HG03108 (cell line): ENCODE measurements around the gene LRRC51.
A peak's percentile ranks its signal among the peaks of the same experiment; 100 is the strongest.

ENCODE experiments used
- ATAC-seq: cut with Tn5 transposase; IDR thresholded peaks from one replicate; pipeline ENCODE4 v1.9.1; 2021; ENCODE audit warnings: moderate library complexity; ENCODE audit not compliant: unreplicated experiment

The LRRC51 gene

GRCh38 chr11:72080326-72081183 is at the start of gene LRRC51, which contains the start of gene NUMA1:
Gene LRRC51, plus strand, starts transcription at chr11:72080850. Its CDS starts 8,234 bp downstream, at chr11:72089084.
Gene NUMA1, minus strand, starts transcription at chr11:72080542. Its CDS starts 44,599 bp downstream, at chr11:72035943.
- ATAC-seq = peak; percentile 94

DNA sequence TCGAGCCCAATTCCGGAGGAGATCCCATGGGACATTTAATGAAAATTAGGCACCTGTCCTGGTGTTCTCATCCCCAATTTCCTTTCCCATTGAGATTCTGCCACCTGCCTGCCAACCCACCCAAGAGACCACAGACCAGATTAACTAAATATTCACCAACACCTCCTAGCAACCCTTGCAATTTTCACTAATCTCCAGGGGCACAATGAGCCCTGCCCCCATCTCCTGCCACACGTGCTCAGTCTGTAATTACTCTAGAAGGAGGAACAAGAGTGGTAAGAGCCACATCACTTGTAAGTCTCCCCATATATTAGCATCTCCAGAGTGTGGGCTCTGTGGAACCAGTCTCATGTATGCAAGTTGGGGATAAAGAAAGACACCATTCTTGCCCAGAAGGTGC is 44.0 kb upstream of the LRRC51 start:
- ATAC-seq = no peak

DNA sequence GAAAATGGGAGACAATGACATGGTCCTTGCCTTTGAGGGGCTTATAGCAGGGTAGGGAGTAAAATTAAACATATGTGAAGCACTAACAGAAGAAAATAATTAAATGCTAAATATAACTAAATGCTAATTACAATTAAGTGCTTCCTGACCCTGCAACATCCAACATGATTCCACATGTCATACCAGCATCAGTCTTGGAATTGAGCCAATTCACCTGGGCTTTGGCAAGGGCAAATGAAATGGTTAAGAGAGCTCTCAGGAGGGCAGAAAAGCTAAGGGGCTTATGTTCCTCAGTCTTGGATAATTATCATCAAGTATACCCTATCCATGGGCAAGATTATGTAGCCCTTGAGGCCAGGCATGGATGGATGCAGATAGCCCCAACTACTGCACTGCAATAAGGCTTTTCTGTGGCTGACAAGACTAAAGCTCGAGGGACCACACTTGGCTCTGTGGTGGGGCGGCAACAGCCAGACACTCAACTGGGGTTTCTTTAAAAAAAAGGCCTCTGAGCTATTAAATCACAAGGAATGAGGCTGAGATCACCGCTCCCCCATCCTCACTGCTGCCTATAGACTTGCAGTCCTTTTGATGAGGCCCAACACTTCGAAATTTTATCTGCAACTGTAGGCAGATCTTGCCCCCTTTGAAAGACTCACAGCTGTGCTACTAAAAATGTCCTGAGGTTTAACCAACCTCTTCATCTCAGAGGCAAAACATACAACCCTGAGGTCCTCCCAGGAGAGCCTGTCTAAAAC is 42.9 kb upstream of the LRRC51 start:
- ATAC-seq = no peak

DNA sequence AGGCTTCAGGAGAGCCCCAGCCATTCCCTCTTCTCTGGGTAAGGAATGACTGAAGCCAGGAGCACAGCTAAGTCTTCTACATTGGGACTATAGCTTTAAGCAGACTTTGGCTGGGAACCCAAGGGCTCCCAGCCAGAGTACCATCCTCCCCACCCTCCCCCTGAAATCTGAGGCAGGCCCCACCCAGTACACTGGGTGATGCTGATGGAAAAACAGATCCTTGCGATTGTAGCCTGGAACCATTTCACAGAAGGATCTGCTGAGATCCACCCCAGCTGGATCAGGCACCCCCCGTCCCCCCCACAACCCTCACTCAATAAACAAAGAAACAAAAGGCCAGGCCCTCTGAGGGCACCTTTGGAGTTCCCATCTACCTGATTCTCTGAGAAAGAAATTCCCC is 42.2 kb upstream of the LRRC51 start:
- ATAC-seq = no peak

- ATAC-seq = no peak
Observed at GRCh38 chr11:72039031-72039855, 41.4 kb upstream of the LRRC51 start.

GRCh38 chr11:72039856-72040401 is 40.7 kb upstream of the LRRC51 start:
- ATAC-seq = no peak

DNA sequence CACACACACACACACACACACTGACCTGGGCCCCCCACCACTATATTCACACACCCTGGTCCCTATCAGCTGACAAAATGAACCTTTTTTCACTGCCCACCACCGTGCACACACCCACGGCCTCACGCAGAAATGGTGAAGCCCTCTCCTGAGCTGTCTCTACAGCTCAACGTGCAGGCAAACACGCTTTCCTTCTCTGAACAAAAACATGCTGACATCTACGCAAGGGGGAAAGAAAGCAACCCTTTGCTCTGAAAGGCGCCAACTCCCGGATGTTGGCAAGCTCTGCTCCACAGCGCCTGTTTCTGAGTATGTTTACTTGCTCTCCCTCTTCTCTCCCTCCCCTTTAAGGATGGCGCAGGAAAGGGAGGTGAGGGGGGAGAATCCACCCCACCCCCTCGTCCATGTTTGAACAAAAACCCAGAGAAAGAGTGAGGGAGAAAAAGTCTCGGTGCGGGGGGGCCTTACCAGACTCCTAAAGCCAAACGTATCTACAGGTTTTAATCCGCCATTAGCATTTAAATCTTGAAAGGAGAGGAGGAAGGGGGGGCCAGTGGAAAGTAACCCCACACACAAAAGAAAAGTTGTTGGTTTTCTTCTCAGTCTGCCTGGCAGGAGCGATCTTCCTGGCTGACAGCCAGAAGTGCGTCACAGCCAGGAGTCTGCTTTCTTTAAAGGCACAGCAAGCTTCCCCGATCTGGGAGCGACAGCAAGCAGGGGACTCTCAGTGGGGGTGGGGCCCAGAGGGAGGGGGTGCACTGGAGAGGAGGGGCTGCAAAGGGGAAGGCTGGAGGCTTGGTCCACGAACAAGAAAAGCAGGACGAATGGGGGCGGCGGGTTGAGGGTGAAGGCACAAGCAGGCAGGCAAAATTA is 39.9 kb upstream of the LRRC51 start:
- no peak for ATAC-seq

DNA sequence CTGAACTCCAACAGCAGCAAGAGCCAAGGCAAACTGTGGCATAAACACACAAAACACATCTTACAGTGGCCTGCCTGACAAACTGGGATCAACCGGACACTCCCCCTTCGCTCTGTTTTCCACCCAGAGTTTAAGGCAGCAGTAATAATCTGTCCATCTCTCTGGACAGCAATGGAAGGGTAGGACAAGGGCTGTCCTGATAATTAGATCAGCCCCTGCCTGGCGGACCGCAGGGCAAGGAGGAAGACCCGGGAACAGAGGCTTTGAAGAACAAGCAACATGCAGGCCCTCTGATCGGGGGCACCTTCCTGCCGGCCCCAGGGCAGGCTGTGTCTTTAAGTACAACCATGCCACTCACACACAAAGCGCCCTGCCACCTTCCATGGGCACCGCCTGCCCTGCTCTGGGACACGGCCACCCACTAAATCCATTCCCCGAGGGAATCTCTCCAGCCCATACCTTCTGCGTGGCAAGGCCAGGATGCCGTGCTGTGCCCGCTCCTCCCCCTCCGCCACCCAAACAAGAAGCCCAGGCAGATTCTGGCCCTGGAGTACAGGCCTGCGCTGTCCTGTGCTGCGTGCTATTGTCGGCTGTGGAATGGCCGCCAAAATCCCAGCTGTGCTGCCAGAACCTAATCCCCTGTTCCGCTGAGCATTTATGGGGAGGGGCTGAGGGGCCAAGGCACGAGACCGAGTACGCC is 39.1 kb upstream of the LRRC51 start:
- no peak for ATAC-seq

DNA sequence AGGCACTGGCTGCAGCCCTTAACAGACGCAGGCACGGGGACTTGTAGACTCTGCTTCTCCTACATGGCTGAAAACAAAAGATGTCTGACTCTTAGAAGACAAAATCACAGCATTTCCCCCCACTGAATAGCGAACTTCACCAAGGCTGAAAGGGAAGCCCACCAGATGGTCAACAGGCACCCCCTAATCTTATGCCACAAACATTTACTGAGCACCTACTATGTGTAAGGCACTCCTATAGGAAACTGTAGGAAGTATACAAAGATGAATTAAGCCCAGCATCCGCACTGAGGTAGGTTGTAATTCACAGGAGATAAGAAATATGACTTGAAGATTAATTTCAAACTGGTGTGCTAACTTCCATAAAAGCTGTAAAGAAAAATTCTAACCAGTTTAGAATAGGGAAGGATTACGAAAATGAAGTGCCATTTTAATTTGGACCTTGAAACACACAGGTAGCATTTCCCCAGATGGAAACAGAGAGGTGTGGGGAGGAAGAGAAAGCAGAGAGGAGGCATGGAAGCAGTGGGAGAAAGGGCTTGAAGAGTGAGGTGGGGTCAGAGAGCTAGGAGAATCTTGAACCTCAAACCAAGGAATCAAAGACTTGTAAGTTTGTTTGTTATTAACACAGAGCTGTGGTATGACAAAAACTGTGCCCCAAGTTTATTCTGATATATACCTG is 38.4 kb upstream of the LRRC51 start:
- no peak for ATAC-seq

GRCh38 chr11:72045849-72046248 is 34.8 kb upstream of the LRRC51 start:
- ATAC-seq = no peak

DNA sequence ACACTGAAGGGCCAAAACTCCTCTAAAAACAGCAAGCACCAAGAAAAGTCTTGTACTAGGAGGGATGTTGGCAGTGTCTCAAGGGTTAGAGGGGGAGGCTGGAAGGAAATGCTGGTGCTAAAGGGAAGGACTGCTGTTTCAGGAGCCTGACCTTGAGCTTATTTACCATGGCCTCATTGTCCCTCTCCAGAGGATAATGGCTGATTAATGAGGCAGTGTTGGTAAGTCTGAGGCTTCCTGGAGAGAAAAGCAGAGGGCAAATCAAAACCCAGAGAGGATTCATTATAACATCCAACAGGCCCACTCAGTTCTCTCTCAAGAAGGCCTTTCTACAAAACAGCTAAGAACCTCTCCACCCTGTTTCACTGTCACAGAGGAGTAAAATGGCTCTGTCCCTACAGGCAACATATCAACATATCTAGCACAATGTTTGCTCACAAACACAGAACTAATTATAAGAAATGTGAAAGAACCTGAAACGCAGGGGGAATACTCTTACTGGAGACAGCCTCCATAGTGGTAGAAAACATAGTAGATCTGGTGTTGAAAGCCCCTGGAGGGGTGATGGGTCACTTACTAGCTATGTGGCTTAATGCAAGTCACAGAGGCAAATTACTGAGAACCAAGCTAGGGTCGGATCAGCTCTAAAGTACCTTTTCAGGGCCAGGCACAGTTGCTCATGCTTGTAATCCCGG is 31.7 kb upstream of the LRRC51 start:
- ATAC-seq = no peak

- no peak for ATAC-seq
Observed at GRCh38 chr11:72058416-72059034, 22.1 kb upstream of the LRRC51 start.

DNA sequence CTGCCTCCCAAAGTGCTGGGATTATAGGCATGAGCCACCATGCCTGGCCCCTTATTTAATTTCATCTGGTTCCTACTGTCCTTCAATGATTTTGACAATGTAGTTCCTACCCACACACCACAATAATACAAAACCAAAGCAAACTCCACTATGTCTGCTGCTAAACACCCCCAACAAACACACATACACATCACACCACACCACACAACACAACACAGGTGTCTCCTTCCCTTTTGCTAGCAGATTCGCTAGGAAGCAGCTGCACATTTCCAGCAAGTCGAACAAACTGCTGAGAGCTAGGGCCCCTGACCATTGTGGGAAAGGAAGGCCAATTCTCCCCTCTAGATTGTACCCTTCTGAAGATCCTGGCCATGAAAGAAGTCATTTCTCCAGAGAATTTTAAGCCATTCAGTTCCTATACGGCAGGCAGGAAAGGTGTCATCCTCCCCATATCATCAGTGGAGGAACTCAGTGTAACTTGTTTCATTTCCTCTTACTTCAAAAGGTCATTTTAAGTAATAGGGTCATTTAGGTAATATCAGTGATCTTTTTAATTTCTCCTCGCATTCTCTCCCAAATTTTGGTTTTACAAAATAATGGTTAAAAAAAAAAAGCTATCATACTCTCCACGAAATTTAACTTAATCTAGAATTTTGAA is 18.8 kb upstream of the LRRC51 start:
- no peak for ATAC-seq

DNA sequence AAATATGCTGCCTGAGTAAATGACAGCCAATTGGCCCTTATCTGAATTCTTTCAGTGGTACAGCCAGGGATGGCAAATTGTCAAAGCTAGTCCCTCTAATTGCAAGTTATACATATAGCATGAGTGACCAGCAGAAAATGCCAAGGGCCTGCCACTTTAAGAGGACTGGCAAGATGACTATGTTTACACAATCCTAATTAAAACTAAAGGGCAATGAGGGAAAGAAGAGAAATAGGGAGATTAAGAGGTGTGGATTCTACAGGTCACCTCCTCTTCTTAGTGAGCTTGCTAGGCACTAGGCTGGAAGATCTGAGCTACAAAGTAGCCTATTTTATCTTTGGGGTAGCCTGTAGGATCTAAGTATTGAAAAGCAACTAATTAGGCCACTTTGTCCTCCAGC is 13.8 kb upstream of the LRRC51 start:
- no peak for ATAC-seq

DNA sequence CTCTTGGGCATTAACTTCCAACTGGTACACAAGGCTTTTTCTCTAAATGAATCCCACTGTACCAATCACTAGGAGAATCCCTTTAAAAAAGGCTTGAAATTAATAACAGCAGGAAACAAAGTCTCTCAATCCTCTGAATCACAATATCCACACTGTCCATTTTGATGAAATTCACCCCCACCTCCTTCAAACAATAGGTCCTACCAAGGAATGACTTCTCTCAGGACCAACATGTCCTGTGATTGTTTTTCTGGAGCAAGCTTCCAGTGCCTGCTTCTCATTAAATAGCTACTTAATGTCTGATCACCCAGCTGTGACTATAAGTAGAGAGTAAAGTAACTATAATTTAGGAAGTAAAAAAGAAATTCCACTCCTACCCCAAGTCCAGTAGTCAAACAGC is 13.4 kb upstream of the LRRC51 start:
- no peak for ATAC-seq

DNA sequence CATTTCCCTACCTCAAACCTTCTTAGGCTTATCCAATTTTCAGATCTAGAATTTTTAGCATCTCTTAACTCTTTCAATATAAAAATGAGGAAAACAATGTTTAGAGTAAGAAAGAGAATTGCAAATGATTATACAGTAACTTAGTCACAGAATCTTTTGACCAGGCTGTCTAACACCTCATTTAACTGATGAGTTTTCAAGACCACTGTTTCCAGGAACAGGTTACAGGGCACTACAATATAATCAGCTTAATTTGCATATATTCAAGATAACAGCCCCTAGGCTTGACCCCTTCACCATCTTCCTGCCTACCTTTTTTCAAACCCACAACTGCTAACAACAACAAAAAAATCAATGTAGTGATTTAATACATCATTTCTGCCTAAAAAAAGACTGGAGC is 13.0 kb upstream of the LRRC51 start:
- ATAC-seq = no peak

- no peak for ATAC-seq
Observed at GRCh38 chr11:72069200-72069599, 11.4 kb upstream of the LRRC51 start.
